Measurements from ENCODE around the gene HADHB. TPM values are rescaled to one million over a fixed set of nuclear protein-coding genes. Genes with fewer than 3 reads are reported as not detected.

The HADHB gene
- total and polyA plus RNA-seq, 2 donors from 2014 or later, result 132 to 232 TPM

- Histone ChIP-seq H3K27me3 (ENCODE audit: control insufficient read depth, insufficient read depth, low read length) (no peaks in the 10 kb centered on the region), H3K27ac (ENCODE audit: low read depth in 2 of 2, low read length in 2 of 2) (peak overlapping the region; percentile 81 to 90), H3K36me3 (ENCODE audit: control insufficient read depth in 2 of 3, insufficient read depth in 3 of 3, low read length in 3 of 3) (peaks cover 7 to 24% (median 15%) of the 10 kb centered on the region in 3 donors), H3K9ac (ENCODE audit: low read length in 3 of 3) (no peak overlapping the region), H3K9me3 (ENCODE audit: control insufficient read depth in 2 of 3, insufficient read depth in 1 of 3, low read length in 3 of 3) (no peaks in the 10 kb centered on the region), H3K4me3 (ENCODE audit: low read length in 3 of 3) (no peak overlapping the region), H3K4me1 (ENCODE audit: control insufficient read depth in 2 of 3, insufficient read depth in 2 of 3, low read depth in 1 of 3, low read length in 3 of 3) (peaks cover 0 to 7% (median 0%) of the 10 kb centered on the region in 3 donors)
- intact Hi-C loops (cut with DNase I), result no loop called here
- peak; percentile 65 for FAIRE-seq
- TF ChIP-seq CTCF (IDR thresholded peaks at IDR 0.05; ENCODE audit: borderline replicate concordance, extremely low read depth, insufficient read depth), result no peak
- DNase-seq, result peak in 1 of 5 donors; percentile 22
Observed at GRCh38 chr2:26274058-26274613, 29.4 kb downstream of the HADHB start.

DNA sequence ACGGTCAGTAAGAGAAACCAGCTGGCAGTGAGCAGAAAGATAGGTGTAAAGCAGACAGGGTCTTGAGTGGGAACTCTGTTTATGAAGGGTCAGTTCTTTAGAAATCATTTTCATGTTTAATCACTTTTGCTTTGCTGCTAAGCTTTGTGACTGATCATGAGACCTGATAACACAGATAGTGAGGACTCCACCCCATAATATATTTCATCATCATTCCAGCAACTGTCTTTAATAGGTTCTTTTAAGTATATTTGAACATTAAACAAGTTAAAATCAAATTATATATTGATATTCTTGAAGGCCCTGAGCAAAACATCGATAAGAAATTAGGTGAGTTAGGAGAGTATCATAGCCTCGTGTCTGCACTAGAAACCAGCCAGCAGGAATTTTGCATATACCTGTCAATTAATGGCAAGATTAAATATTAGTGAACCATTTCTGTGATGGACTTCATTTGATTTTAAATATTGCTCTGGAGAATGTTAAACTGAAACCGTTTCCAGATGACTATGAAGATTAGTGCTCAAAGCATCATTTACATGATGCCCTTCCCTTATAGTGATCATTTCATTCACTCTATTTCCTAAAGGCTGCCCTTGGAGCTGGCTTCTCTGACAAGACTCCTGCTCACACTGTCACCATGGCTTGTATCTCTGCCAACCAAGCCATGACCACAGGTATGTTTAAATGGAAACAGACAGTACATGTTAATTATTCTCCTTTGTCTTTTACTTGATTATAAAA, 31.9 kb downstream of the HADHB start:
- H3K9ac ChIP-seq (ENCODE audit: low read length in 3 of 3), result no peak overlapping the region
- no peak for TF ChIP-seq CTCF (IDR thresholded peaks at IDR 0.05; ENCODE audit: borderline replicate concordance, extremely low read depth, insufficient read depth)
- H3K27me3 ChIP-seq (ENCODE audit: control insufficient read depth, insufficient read depth, low read length), result no peaks in the 10 kb centered on the region
- H3K36me3 ChIP-seq (ENCODE audit: control insufficient read depth in 2 of 3, insufficient read depth in 3 of 3, low read length in 3 of 3), result peaks cover 7 to 47% (median 22%) of the 10 kb centered on the region in 3 donors
- FAIRE-seq, result no peak
- H3K4me1 ChIP-seq (ENCODE audit: control insufficient read depth in 2 of 3, insufficient read depth in 2 of 3, low read depth in 1 of 3, low read length in 3 of 3), result peaks cover 0 to 7% (median 0%) of the 10 kb centered on the region in 3 donors
- H3K27ac ChIP-seq (ENCODE audit: low read depth in 2 of 2, low read length in 2 of 2), result no peak overlapping the region
- DNase-seq, result no peak
- H3K4me3 ChIP-seq (ENCODE audit: low read length in 3 of 3), result no peak overlapping the region
- H3K9me3 ChIP-seq (ENCODE audit: control insufficient read depth in 2 of 3, insufficient read depth in 1 of 3, low read length in 3 of 3), result no peaks in the 10 kb centered on the region
- intact Hi-C loops (cut with DNase I), result no loop called here

GRCh38 chr2:26279886-26280285, 35.1 kb downstream of the HADHB start:
- no peak for FAIRE-seq
- intact Hi-C loops (cut with DNase I), result no loop called here
- H3K4me1 ChIP-seq (ENCODE audit: control insufficient read depth in 2 of 3, insufficient read depth in 2 of 3, low read depth in 1 of 3, low read length in 3 of 3), result no peaks in the 10 kb centered on the region
- no peak overlapping the region for H3K27ac ChIP-seq (ENCODE audit: low read depth in 2 of 2, low read length in 2 of 2)
- no peak overlapping the region for H3K9ac ChIP-seq (ENCODE audit: low read length in 3 of 3)
- TF ChIP-seq CTCF (IDR thresholded peaks at IDR 0.05; ENCODE audit: borderline replicate concordance, extremely low read depth, insufficient read depth), result no peak
- peaks cover 2 to 63% (median 22%) of the 10 kb centered on the region in 3 donors for H3K36me3 ChIP-seq (ENCODE audit: control insufficient read depth in 2 of 3, insufficient read depth in 3 of 3, low read length in 3 of 3)
- H3K9me3 ChIP-seq (ENCODE audit: control insufficient read depth in 2 of 3, insufficient read depth in 1 of 3, low read length in 3 of 3), result no peaks in the 10 kb centered on the region
- H3K27me3 ChIP-seq (ENCODE audit: control insufficient read depth, insufficient read depth, low read length), result no peaks in the 10 kb centered on the region
- DNase-seq, result no peak
- H3K4me3 ChIP-seq (ENCODE audit: low read length in 3 of 3), result no peak overlapping the region
